ENCODE results near the gene RELN. TPM values are rescaled to one million over a fixed set of nuclear protein-coding genes. Genes with fewer than 3 reads are reported as not detected.

RELN gene
- total RNA-seq, 2 experiments from 2014 or later, result not detected

- peaks cover 0 to 3% of the 10 kb centered on the region in 2 experiments for H3K27me3 ChIP-seq (ENCODE audit: control insufficient read depth in 1 of 2, insufficient read depth in 2 of 2, low read length in 2 of 2)
- no peaks in the 10 kb centered on the region for H3K27me3 Mint-ChIP-seq
- no peak overlapping the region for H3K27ac Mint-ChIP-seq
- peaks cover 0 to 4% of the 10 kb centered on the region in 2 experiments for H3K9me3 ChIP-seq (ENCODE audit: control insufficient read depth in 1 of 2, insufficient read depth in 1 of 2, low read length in 2 of 2)
- no peak for DNase-seq
- H3K4me1 ChIP-seq (ENCODE audit: insufficient read depth, low read length), result no peaks in the 10 kb centered on the region
- H3K36me3 Mint-ChIP-seq (ENCODE audit: low read depth), result no peaks in the 10 kb centered on the region
- no peak overlapping the region for H3K4me3 ChIP-seq (ENCODE audit: low read length)
- POLR2A ChIA-PET, result no interaction called here
- CTCF ChIA-PET, result no interaction called here
- no peaks in the 10 kb centered on the region for H3K9me3 Mint-ChIP-seq
- no peaks in the 10 kb centered on the region for H3K36me3 ChIP-seq (ENCODE audit: insufficient read depth, low read length)
- no peak for ATAC-seq (ENCODE audit: poor library complexity)
- no peak overlapping the region for H3K27ac ChIP-seq (ENCODE audit: low read depth in 1 of 2, low read length in 2 of 2)
- TF ChIP-seq CTCF (IDR thresholded peaks at IDR 0.05), result no peak
- no peak overlapping the region for H3K4me3 Mint-ChIP-seq
- H3K4me1 Mint-ChIP-seq (ENCODE audit: low read depth), result no peaks in the 10 kb centered on the region
- intact Hi-C loops (cut with DNase I, micrococcal nuclease), result no loop called here
Measured at GRCh38 chr7:103862302-103863035, 127.0 kb downstream of the RELN start.

GRCh38 chr7:103859709-103860108, 129.7 kb downstream of the RELN start:
- no peak overlapping the region for H3K4me3 Mint-ChIP-seq
- H3K4me3 ChIP-seq (ENCODE audit: low read length), result no peak overlapping the region
- DNase-seq (no peak), ATAC-seq (ENCODE audit: poor library complexity) (no peak)
- peaks cover 7% of the 10 kb centered on the region for H3K27me3 Mint-ChIP-seq
- H3K36me3 Mint-ChIP-seq (ENCODE audit: low read depth), result no peaks in the 10 kb centered on the region
- H3K4me1 ChIP-seq (ENCODE audit: insufficient read depth, low read length), result no peaks in the 10 kb centered on the region
- H3K36me3 ChIP-seq (ENCODE audit: insufficient read depth, low read length), result no peaks in the 10 kb centered on the region
- no peak for TF ChIP-seq CTCF (IDR thresholded peaks at IDR 0.05)
- CTCF ChIA-PET, result no interaction called here
- intact Hi-C loops (cut with DNase I, micrococcal nuclease), result no loop called here
- H3K27me3 ChIP-seq (ENCODE audit: control insufficient read depth in 1 of 2, insufficient read depth in 2 of 2, low read length in 2 of 2), result peaks cover 0 to 3% of the 10 kb centered on the region in 2 experiments
- peaks cover 0 to 4% of the 10 kb centered on the region in 2 experiments for H3K9me3 ChIP-seq (ENCODE audit: control insufficient read depth in 1 of 2, insufficient read depth in 1 of 2, low read length in 2 of 2)
- H3K27ac ChIP-seq (ENCODE audit: low read depth in 1 of 2, low read length in 2 of 2), result no peak overlapping the region
- no peak overlapping the region for H3K27ac Mint-ChIP-seq
- no peaks in the 10 kb centered on the region for H3K9me3 Mint-ChIP-seq
- H3K4me1 Mint-ChIP-seq (ENCODE audit: low read depth), result no peaks in the 10 kb centered on the region
- POLR2A ChIA-PET, result no interaction called here

- Mint-ChIP-seq H3K27ac (no peak overlapping the region), H3K36me3 (ENCODE audit: low read depth) (no peaks in the 10 kb centered on the region), H3K4me1 (ENCODE audit: low read depth) (no peaks in the 10 kb centered on the region), H3K27me3 (peaks cover 10% of the 10 kb centered on the region), H3K9me3 (no peaks in the 10 kb centered on the region), H3K4me3 (no peak overlapping the region)
- intact Hi-C loops (cut with DNase I, micrococcal nuclease), result no loop called here
- H3K36me3 ChIP-seq (ENCODE audit: insufficient read depth, low read length), result no peaks in the 10 kb centered on the region
- POLR2A ChIA-PET, result no interaction called here
- no peak overlapping the region for H3K27ac ChIP-seq (ENCODE audit: low read depth in 1 of 2, low read length in 2 of 2)
- ATAC-seq (ENCODE audit: poor library complexity) (no peak), DNase-seq (no peak)
- H3K9me3 ChIP-seq (ENCODE audit: control insufficient read depth in 1 of 2, insufficient read depth in 1 of 2, low read length in 2 of 2), result peaks cover 0 to under 1% of the 10 kb centered on the region in 2 experiments
- no peaks in the 10 kb centered on the region for H3K4me1 ChIP-seq (ENCODE audit: insufficient read depth, low read length)
- TF ChIP-seq CTCF (IDR thresholded peaks at IDR 0.05), result no peak
- CTCF ChIA-PET, result interaction anchor here (1.1 kb wide), 1 partner anchor 13 kb away, joined by 3 read pairs; no protein-coding TSS in a partner anchor
- no peak overlapping the region for H3K4me3 ChIP-seq (ENCODE audit: low read length)
- H3K27me3 ChIP-seq (ENCODE audit: control insufficient read depth in 1 of 2, insufficient read depth in 2 of 2, low read length in 2 of 2), result no peaks in the 10 kb centered on the region
Measured at GRCh38 chr7:103857435-103857834, 132.0 kb downstream of the RELN start.

Measured in CD4-positive, alpha-beta T cell (primary cell).